DND-41 (cell line): ENCODE measurements around the gene PTPRN2.

ENCODE experiments used
- EZH2 ChIP-seq: IDR thresholded peaks from 3 replicates; pipeline ENCODE4 v1.6.1; 2012; ENCODE audit warnings: borderline replicate concordance, low read depth, mild to moderate bottlenecking, moderate library complexity, low read length, inconsistent platforms; ENCODE audit not compliant: severe bottlenecking
- TF ChIP-seq, protein P1 (sequence below): IDR thresholded peaks from 2 replicates; pipeline ENCODE4 v1.5.1; 2012; ENCODE audit warnings: borderline replicate concordance, low read length, moderate library complexity, mild to moderate bottlenecking; ENCODE audit not compliant: poor library complexity, severe bottlenecking; ENCODE audit errors: extremely low read depth

- TF ChIP-seq EZH2, result no peak
- TF ChIP-seq, protein P1, sequence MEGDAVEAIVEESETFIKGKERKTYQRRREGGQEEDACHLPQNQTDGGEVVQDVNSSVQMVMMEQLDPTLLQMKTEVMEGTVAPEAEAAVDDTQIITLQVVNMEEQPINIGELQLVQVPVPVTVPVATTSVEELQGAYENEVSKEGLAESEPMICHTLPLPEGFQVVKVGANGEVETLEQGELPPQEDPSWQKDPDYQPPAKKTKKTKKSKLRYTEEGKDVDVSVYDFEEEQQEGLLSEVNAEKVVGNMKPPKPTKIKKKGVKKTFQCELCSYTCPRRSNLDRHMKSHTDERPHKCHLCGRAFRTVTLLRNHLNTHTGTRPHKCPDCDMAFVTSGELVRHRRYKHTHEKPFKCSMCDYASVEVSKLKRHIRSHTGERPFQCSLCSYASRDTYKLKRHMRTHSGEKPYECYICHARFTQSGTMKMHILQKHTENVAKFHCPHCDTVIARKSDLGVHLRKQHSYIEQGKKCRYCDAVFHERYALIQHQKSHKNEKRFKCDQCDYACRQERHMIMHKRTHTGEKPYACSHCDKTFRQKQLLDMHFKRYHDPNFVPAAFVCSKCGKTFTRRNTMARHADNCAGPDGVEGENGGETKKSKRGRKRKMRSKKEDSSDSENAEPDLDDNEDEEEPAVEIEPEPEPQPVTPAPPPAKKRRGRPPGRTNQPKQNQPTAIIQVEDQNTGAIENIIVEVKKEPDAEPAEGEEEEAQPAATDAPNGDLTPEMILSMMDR, result no peak
Observed at GRCh38 chr7:157544980-157545680, 1042.5 kb downstream of the PTPRN2 start.
